ENCODE results near the gene CYP2B6.
"Not testable (repeated sequence)": the region's sequence is repeated elsewhere in the genome, so short reads cannot be mapped to it uniquely, and the experiment has no call there.

The CYP2B6 gene

DNA sequence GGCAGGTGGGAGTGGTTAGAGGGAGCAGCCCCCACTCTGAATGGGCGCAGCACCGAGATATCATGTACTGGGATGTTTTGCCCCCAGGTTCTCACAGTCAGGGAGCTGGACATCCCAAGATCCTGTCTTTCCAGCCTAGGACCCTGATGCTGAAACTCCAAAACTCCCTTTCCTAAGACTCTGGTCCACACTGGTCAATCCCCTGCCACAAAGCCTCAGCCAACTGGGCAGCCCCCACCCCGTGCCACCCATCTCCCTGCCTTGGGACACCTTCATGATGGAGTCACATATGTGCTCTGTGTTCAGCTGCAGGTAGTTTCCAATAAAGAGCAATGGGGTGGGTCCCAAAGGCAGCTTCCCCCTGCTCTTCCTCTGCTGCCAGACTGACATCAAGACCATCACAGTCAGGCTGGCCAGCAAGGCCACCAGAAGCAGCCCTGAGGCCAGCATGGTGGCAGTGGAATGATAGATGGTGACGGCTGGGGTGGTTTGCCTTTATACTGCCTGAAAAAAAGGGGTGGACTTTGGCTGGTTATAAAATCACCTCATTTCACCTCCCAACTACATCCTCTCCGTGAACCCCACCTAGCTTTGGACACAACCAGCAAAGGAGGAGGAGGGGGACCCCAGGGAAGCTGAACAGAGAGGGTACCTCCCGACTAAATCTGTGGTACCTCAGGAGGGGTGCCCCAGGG is 36.3 kb downstream of the CYP2B6 start:
- FAIRE-seq = no peak
- TF ChIP-seq POLR2AphosphoS5 (IDR thresholded peaks at IDR 0.05; ENCODE audit: low read depth, low read length) (no peak), TAF1 (IDR thresholded peaks at IDR 0.05; ENCODE audit: borderline replicate concordance, low read depth, low read length) (no peak), POLR2A (IDR thresholded peaks at IDR 0.05; ENCODE audit: low read depth, low read length) (no peak)
- no peak for DNase-seq (ENCODE audit: insufficient read length)

DNA sequence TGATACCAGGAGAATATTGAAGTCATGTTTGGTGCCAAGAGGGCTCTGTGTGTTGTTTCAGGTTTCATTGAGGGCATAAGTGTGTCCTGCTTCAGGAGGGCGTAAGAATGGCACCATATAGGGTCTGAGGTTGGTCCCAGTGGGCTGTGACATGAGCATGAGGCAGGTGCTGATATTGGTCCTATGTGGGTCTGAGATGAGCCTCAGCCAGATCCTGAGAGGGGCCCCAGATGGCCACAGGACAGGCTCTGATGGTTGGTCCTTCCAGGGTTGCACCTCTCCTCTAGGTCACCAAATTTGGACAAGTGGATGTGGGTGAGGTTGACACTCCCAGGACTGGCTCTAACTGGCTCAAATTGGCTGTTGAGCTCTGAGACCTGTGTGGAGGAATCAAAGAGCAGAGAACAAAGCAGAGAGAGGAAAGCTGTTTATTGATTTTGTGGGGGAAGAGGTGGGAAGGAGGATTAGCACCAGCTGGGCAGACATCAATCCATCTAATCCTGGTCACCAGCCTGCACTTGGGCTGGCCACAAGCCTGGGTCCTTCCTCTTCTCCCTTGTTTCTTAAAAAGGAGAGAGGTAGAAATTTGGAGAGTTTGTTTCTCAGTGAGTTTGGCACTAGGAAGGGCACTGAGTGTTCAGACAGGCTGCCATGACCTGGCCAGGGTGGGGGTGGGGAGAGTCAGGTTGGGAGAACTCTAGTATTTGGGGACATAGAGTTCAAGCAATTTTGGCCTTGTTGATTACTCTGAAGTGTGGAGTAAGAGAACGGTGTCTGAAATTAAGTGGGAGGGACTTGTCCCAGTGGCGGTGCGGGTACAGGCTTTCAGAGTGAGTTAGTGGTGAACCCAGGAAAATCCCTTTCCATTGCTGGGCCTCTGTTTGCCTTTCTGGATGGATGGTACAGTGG is 38.7 kb downstream of the CYP2B6 start:
- no peak for DNase-seq (ENCODE audit: insufficient read length)
- TF ChIP-seq TAF1 (IDR thresholded peaks at IDR 0.05; ENCODE audit: borderline replicate concordance, low read depth, low read length) = no peak
- TF ChIP-seq POLR2AphosphoS5 (IDR thresholded peaks at IDR 0.05; ENCODE audit: low read depth, low read length) = no peak
- no peak for TF ChIP-seq POLR2A (IDR thresholded peaks at IDR 0.05; ENCODE audit: low read depth, low read length)
- FAIRE-seq = no peak

DNA sequence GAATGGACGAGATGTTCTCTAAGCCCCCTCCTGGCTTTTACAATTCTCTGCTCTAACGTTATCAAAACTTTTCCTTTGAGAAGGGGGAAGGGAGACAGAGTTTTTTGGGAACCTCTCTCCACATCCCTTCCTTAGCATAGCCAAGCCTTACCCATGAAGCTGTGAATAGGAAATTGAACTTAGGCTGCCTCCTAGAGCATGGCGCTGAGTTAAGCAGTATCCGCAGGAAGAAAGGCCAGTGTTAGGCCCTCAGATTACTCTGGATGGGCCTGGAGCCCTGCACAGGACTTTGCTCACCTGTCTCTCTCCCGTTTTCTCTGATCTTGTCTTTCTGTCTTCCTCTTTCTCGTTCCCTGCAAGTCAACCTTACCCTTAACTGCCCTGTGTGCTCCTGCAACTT is 39.6 kb downstream of the CYP2B6 start:
- FAIRE-seq (no peak), DNase-seq (ENCODE audit: insufficient read length) (no peak)
- no peak for TF ChIP-seq TAF1 (IDR thresholded peaks at IDR 0.05; ENCODE audit: borderline replicate concordance, low read depth, low read length)
- no peak for TF ChIP-seq POLR2AphosphoS5 (IDR thresholded peaks at IDR 0.05; ENCODE audit: low read depth, low read length)
- TF ChIP-seq POLR2A (IDR thresholded peaks at IDR 0.05; ENCODE audit: low read depth, low read length) = no peak

DNA sequence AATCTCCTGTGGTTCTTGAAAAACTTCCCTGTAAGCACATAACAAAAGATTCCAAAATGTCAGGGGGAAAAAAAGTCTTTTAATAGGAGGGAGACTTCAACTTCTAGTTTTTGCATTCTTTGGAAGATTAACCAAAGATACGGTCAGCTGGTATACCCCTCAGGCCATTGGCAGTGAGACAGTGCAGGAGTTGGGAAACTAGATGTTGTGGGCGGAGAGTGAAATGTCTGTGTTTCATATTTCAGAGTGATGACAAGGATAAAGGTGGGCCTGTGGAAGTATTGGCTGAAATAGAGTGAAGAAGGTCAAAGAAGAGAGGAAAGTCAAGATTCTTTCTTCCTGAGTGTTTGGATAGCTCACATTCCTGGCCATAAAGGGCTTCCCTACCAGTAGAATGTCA is 40.8 kb downstream of the CYP2B6 start:
- no peak for FAIRE-seq
- DNase-seq (ENCODE audit: insufficient read length) = no peak
- no peak for TF ChIP-seq POLR2AphosphoS5 (IDR thresholded peaks at IDR 0.05; ENCODE audit: low read depth, low read length)

DNA sequence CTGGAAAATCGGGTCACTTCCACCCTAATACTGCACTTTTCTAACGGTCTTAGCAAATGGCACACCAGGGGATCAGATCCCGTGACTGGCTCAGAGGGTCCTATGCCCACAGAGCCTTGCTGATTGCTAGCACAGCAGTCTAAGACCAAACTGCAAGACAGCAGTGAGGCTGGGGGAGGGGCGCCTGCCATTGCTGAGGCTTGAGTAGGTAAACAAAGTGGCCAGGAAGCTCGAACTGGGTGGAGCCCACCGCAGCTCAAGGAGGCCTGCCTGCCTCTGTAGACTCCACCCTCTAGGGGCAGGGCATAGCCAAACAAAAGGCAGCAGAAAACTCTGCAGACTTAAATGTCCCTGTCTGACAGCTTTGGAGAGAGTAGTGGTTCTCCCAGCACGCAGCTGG is 42.2 kb downstream of the CYP2B6 start:
- not testable (repeated sequence) for FAIRE-seq

DNA sequence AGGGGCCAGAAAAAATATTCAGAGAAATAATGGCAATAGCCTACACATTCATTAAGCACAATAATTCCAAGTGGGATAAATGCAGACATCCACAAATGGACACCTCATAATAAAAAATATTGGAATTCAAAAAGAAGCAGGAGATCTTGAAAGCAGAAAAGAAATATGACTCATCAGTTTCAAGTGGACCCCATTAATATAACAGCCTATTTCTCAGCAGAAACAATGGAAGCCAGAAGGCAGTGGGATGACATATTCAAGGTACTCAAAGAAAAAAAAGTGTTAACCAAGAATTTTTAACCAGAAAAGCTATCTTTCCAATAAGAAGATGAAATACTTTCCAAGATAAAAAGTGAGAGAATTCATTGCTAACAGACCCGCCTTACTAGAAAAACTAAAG is 48.7 kb downstream of the CYP2B6 start:
- FAIRE-seq = no peak
- no peak for DNase-seq (ENCODE audit: insufficient read length)
- TF ChIP-seq TAF1 (IDR thresholded peaks at IDR 0.05; ENCODE audit: borderline replicate concordance, low read depth, low read length) = no peak
- TF ChIP-seq POLR2AphosphoS5 (IDR thresholded peaks at IDR 0.05; ENCODE audit: low read depth, low read length) = no peak
- TF ChIP-seq POLR2A (IDR thresholded peaks at IDR 0.05; ENCODE audit: low read depth, low read length) = no peak

More for the DNA sequence above, 42.2 kb downstream of the CYP2B6 start:
- not testable (repeated sequence) for DNase-seq (ENCODE audit: insufficient read length)

DNA sequence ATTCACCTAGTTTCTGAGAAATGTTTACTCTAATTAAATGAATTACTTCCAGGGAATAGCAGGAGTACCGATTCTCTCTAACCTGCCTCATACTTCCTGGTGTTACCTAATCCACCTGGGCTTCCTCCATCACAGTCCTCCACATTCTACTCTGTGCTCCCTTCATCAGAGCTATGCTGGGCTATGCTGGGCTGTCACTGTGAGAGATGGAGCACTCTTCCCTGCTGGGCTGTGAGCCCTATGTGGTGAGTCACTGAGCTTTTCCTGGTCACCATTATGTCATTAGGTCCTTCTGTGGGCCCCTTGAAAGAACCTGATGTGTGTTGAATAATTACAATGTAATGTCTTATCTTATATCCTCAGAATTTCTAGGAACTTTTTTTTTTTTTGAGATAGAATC is 54.0 kb downstream of the CYP2B6 start:
- not testable (repeated sequence) for FAIRE-seq; DNase-seq (ENCODE audit: insufficient read length)

DNA sequence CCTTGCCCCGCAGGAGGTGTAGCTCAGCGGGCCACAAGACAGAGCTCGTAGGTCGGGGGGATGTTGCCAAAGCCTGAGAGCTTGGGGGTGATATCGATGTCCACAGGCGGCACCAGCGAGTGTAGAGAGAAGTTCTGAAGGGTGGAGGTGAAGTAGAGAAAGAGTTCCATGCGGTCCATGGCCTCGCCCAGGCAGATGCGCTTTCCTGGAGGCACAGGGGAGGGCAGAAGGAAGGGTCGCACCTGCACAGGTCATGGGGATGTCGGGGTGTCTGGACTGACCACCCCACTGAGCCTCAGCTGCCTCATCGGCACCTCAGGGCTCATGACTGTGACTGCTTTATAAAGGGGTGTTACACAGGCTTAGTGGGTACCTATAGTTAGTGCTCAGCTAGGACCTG is 59.3 kb downstream of the CYP2B6 start:
- TF ChIP-seq POLR2AphosphoS5 (IDR thresholded peaks at IDR 0.05; ENCODE audit: low read depth, low read length) (no peak), TAF1 (IDR thresholded peaks at IDR 0.05; ENCODE audit: borderline replicate concordance, low read depth, low read length) (no peak), POLR2A (IDR thresholded peaks at IDR 0.05; ENCODE audit: low read depth, low read length) (no peak)
- no peak for DNase-seq (ENCODE audit: insufficient read length)
- FAIRE-seq = no peak

DNA sequence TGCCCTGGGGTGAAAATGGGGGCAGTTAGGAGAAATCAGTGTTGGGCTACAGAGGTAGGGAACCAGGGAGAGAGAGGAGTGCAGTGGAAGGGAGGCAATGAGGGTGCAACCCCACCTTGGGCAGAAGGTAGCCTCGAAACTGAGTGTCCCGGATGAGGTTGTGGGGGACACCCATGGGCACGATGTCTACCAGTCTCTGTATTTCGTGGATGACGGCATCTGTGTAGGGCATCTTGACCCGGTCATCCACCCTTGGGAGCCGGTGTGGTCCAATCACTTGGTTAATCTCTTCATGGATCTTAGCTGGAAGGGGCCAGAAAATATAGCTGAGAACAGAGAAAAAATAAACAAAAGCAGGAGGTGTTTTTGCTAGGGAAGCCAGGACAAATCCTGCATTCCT is 61.1 kb downstream of the CYP2B6 start:
- not testable (repeated sequence) for DNase-seq (ENCODE audit: insufficient read length)

DNA sequence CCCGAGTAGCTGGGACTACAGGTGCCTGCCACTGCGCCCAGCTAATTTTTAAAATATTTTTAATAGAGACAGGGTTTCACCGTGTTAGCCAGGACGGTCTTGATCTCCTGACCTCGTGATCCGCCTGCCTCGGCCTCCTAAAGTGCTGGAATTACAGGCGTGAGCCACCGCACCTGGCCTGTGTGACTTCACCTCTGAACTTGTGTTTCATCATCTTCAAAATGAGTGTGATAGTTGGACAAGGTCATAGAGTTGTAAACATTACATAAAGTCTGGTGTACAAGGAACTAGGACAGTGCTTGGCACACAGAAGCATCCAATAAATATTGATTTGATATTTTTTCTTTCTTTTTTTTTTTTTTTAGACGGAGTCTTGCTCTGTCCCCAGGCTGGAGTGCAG is 62.2 kb downstream of the CYP2B6 start:
- not testable (repeated sequence) for DNase-seq (ENCODE audit: insufficient read length); FAIRE-seq

More for the DNA sequence above, 61.1 kb downstream of the CYP2B6 start:
- not testable (repeated sequence) for FAIRE-seq

DNA sequence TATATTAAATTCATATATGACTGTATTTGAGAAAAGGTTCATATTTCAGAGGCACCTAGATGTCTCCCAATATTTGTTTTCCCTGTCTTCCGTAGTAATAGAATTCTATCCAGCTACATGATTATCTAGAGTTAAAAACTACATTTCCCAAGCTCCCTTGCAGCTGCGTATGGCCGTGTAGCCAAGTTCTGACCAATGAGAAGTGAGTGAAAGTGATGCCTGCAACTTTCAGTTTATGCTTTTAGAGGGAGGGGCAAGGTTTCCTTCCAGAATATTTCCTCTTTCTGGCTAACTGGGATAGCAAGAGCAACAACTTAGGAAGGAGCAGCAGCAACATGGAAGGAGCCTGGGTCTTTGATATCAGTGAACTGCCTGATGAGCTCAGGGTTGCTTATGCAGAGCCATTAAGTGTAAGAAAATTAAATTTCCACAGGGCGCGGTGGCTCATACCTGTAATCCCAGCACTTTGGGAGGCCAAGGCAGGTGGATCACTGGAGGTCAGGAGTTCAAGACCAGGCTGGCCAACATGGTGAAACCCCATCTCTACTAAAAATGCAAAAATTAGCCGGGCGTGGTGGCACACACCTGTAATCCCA is 74.0 kb downstream of the CYP2B6 start:
- FAIRE-seq (no peak), DNase-seq (ENCODE audit: insufficient read length) (no peak)
- TF ChIP-seq POLR2AphosphoS5 (IDR thresholded peaks at IDR 0.05; ENCODE audit: low read depth, low read length) (no peak), POLR2A (IDR thresholded peaks at IDR 0.05; ENCODE audit: low read depth, low read length) (no peak), TAF1 (IDR thresholded peaks at IDR 0.05; ENCODE audit: borderline replicate concordance, low read depth, low read length) (no peak)
